ENCODE measurements around the gene CTNNA2.

- TF ChIP-seq POLR2AphosphoS5 (IDR thresholded peaks at IDR 0.05) = no peak
- TF ChIP-seq CTCF (IDR thresholded peaks at IDR 0.05) = no peak
- no peak for TF ChIP-seq POLR2A (IDR thresholded peaks at IDR 0.05)
Measured at GRCh38 chr2:80354858-80355257, 842.0 kb downstream of the CTNNA2 start.
